ENCODE results near the gene CNDP1. TPM values are rescaled to one million over a fixed set of nuclear protein-coding genes. Genes with fewer than 3 reads are reported as not detected.

The CNDP1 gene
- total and polyA plus RNA-seq, 4 donors: 0.09 to 21.1 (median 5.8) TPM

GRCh38 chr18:74489676-74490075 is 44.6 kb upstream of the CNDP1 start:
- TF ChIP-seq NR2F2 (IDR thresholded peaks at IDR 0.05): no peak
- no peak overlapping the region for H3K4me3 ChIP-seq (ENCODE audit: low read depth in 1 of 3, low read length in 3 of 3)
- DNase-seq (ENCODE audit: low spot score): no peak
- H3K27me3 ChIP-seq (ENCODE audit: control insufficient read depth in 4 of 4, insufficient read depth in 4 of 4, low read length in 3 of 4): no peaks in the 10 kb centered on the region
- no peaks in the 10 kb centered on the region for H3K9me3 ChIP-seq (ENCODE audit: control insufficient read depth in 4 of 4, low read length in 3 of 4)
- no peak overlapping the region for H3K9ac ChIP-seq (ENCODE audit: low read depth in 1 of 2, low read length in 2 of 2)
- H3K27ac ChIP-seq (ENCODE audit: low read depth in 1 of 2, low read length in 2 of 2): no peak overlapping the region
- no peaks in the 10 kb centered on the region for H3K4me1 ChIP-seq (ENCODE audit: control insufficient read depth in 4 of 4, insufficient read depth in 4 of 4, low read length in 3 of 4)
- 64% methylated on average over 7 of the region's 7 CpGs for WGBS
- H3K36me3 ChIP-seq (ENCODE audit: control insufficient read depth in 4 of 4, insufficient read depth in 3 of 4, low read depth in 1 of 4, low read length in 3 of 4): no peaks in the 10 kb centered on the region

- WGBS: 95% methylated on average over 3 of the region's 3 CpGs
- DNase-seq (ENCODE audit: low spot score): no peak
- no peaks in the 10 kb centered on the region for H3K27me3 ChIP-seq (ENCODE audit: control insufficient read depth in 4 of 4, insufficient read depth in 4 of 4, low read length in 3 of 4)
These were observed 42.0 kb upstream of the CNDP1 start for GRCh38 chr18:74492259-74492658.

More at GRCh38 chr18:74492259-74492658, 42.0 kb upstream of the CNDP1 start:
- no peak overlapping the region for H3K27ac ChIP-seq (ENCODE audit: low read depth in 1 of 2, low read length in 2 of 2)
- no peaks in the 10 kb centered on the region for H3K36me3 ChIP-seq (ENCODE audit: control insufficient read depth in 4 of 4, insufficient read depth in 3 of 4, low read depth in 1 of 4, low read length in 3 of 4)
- no peak overlapping the region for H3K4me3 ChIP-seq (ENCODE audit: low read depth in 1 of 3, low read length in 3 of 3)
- peaks cover 0 to 7% (median 4%) of the 10 kb centered on the region in 4 donors for H3K4me1 ChIP-seq (ENCODE audit: control insufficient read depth in 4 of 4, insufficient read depth in 4 of 4, low read length in 3 of 4)
- no peak overlapping the region for H3K9ac ChIP-seq (ENCODE audit: low read depth in 1 of 2, low read length in 2 of 2)
- no peaks in the 10 kb centered on the region for H3K9me3 ChIP-seq (ENCODE audit: control insufficient read depth in 4 of 4, low read length in 3 of 4)
- TF ChIP-seq EGR1 (IDR thresholded peaks at IDR 0.05; ENCODE audit: low read depth in 2 of 2): no peak
- no peak for TF ChIP-seq JUND (IDR thresholded peaks at IDR 0.05)
- TF ChIP-seq SP1 (IDR thresholded peaks at IDR 0.05): no peak
- TF ChIP-seq, protein P1, sequence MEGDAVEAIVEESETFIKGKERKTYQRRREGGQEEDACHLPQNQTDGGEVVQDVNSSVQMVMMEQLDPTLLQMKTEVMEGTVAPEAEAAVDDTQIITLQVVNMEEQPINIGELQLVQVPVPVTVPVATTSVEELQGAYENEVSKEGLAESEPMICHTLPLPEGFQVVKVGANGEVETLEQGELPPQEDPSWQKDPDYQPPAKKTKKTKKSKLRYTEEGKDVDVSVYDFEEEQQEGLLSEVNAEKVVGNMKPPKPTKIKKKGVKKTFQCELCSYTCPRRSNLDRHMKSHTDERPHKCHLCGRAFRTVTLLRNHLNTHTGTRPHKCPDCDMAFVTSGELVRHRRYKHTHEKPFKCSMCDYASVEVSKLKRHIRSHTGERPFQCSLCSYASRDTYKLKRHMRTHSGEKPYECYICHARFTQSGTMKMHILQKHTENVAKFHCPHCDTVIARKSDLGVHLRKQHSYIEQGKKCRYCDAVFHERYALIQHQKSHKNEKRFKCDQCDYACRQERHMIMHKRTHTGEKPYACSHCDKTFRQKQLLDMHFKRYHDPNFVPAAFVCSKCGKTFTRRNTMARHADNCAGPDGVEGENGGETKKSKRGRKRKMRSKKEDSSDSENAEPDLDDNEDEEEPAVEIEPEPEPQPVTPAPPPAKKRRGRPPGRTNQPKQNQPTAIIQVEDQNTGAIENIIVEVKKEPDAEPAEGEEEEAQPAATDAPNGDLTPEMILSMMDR (IDR thresholded peaks at IDR 0.05; ENCODE audit: low read depth, low read length, missing input control): no peak
- no peak for TF ChIP-seq FOXA2 (IDR thresholded peaks at IDR 0.05)
- no peak for TF ChIP-seq GABPA (IDR thresholded peaks at IDR 0.05 in 1 of 2, conservative IDR thresholded peaks at IDR 0.05 in 1 of 2)
- no peak for TF ChIP-seq FOXA1 (IDR thresholded peaks at IDR 0.05)
- no peak for TF ChIP-seq REST (IDR thresholded peaks at IDR 0.05)
- no peak for TF ChIP-seq NR2F2 (IDR thresholded peaks at IDR 0.05)
- TF ChIP-seq, protein P2, sequence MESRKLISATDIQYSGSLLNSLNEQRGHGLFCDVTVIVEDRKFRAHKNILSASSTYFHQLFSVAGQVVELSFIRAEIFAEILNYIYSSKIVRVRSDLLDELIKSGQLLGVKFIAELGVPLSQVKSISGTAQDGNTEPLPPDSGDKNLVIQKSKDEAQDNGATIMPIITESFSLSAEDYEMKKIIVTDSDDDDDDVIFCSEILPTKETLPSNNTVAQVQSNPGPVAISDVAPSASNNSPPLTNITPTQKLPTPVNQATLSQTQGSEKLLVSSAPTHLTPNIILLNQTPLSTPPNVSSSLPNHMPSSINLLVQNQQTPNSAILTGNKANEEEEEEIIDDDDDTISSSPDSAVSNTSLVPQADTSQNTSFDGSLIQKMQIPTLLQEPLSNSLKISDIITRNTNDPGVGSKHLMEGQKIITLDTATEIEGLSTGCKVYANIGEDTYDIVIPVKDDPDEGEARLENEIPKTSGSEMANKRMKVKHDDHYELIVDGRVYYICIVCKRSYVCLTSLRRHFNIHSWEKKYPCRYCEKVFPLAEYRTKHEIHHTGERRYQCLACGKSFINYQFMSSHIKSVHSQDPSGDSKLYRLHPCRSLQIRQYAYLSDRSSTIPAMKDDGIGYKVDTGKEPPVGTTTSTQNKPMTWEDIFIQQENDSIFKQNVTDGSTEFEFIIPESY (IDR thresholded peaks at IDR 0.05): no peak
